Measurements from ENCODE around the gene TIMM10.
A peak's percentile ranks its signal among the peaks of the same experiment; 100 is the strongest.
"Not testable (repeated sequence)": the region's sequence is repeated elsewhere in the genome, so short reads cannot be mapped to it uniquely, and the experiment has no call there.

Gene TIMM10

DNA sequence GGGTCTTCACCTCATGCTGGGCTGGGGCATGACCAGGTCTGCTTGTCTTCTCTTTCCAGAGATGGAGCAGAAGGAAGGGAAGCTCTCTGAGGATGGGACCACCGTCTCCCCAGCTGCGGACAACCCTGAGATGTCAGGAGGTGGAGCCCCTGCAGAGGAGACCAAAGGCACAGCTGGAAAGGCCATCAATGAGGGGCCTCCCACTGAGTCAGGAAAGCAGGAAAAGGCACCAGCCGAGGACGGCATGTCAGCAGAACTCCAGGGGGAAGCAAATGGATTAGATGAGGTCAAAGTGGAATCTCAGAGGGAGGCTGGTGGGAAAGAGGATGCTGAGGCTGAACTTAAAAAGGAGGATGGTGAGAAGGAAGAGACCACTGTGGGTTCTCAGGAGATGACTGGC, 12.0 kb upstream of the TIMM10 start:
- TF ChIP-seq ZNF274 (IDR thresholded peaks at IDR 0.05; ENCODE audit: low read depth, low read length) (no peak), YY1 (IDR thresholded peaks at IDR 0.05; ENCODE audit: insufficient read depth, insufficient read length) (no peak), SUZ12 (IDR thresholded peaks at IDR 0.05; ENCODE audit: extremely low read depth, insufficient read depth, insufficient read length) (no peak)
- Histone ChIP-seq H3K4me1 (ENCODE audit: insufficient read depth, insufficient read length) (peaks cover 11% of the 10 kb centered on the region), H3K4me3 (ENCODE audit: insufficient read length, low read depth) (no peak overlapping the region), H3K27me3 (ENCODE audit: insufficient read depth, insufficient read length) (no peaks in the 10 kb centered on the region), H3K36me3 (ENCODE audit: insufficient read depth, insufficient read length, low read length) (no peaks in the 10 kb centered on the region), H3K9me3 (ENCODE audit: insufficient read depth, low read length) (no peaks in the 10 kb centered on the region), H3K9ac (ENCODE audit: insufficient read length, low read depth) (no peak overlapping the region)
- no peak for DNase-seq (ENCODE audit: low read depth, low spot score)

- H3K9me3 ChIP-seq (ENCODE audit: insufficient read depth, low read length), result no peaks in the 10 kb centered on the region
- H3K9ac ChIP-seq (ENCODE audit: insufficient read length, low read depth), result no peak overlapping the region
- DNase-seq (ENCODE audit: low read depth, low spot score), result no peak
- TF ChIP-seq SUZ12 (IDR thresholded peaks at IDR 0.05; ENCODE audit: extremely low read depth, insufficient read depth, insufficient read length), result no peak
- TF ChIP-seq YY1 (IDR thresholded peaks at IDR 0.05; ENCODE audit: insufficient read depth, insufficient read length), result no peak
- TF ChIP-seq ZNF274 (IDR thresholded peaks at IDR 0.05; ENCODE audit: low read depth, low read length), result no peak
- H3K27me3 ChIP-seq (ENCODE audit: insufficient read depth, insufficient read length), result no peaks in the 10 kb centered on the region
- no peak overlapping the region for H3K4me3 ChIP-seq (ENCODE audit: insufficient read length, low read depth)
- H3K4me1 ChIP-seq (ENCODE audit: insufficient read depth, insufficient read length), result peaks cover 10% of the 10 kb centered on the region
- no peaks in the 10 kb centered on the region for H3K36me3 ChIP-seq (ENCODE audit: insufficient read depth, insufficient read length, low read length)
These were observed 10.6 kb upstream of the TIMM10 start for GRCh38 chr11:57541169-57541568.

DNA sequence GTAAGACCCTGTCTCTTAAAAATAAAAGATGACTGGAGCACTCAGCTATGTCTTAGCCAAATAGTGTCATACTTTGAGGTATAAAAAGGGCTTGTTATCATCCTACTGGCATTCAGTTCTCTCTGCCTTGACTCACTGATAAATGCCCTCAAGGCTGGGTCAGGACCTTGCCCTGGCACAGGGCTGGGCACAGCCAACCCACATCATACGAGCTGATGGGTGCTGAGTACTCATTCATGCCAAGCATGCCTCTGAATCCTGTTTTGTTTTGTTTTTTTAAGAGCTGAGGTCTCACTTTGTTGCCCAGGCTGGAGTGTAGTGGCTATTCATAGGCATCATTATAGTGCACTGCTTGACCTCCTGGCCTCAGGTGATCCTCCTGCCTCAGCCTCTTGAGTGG, 8.8 kb upstream of the TIMM10 start:
- no peak for TF ChIP-seq ZNF274 (IDR thresholded peaks at IDR 0.05; ENCODE audit: low read depth, low read length)
- no peak for TF ChIP-seq YY1 (IDR thresholded peaks at IDR 0.05; ENCODE audit: insufficient read depth, insufficient read length)
- TF ChIP-seq SUZ12 (IDR thresholded peaks at IDR 0.05; ENCODE audit: extremely low read depth, insufficient read depth, insufficient read length), result no peak
- H3K9me3 ChIP-seq (ENCODE audit: insufficient read depth, low read length), result no peaks in the 10 kb centered on the region
- H3K9ac ChIP-seq (ENCODE audit: insufficient read length, low read depth), result no peak overlapping the region
- DNase-seq (ENCODE audit: low read depth, low spot score), result no peak
- H3K27me3 ChIP-seq (ENCODE audit: insufficient read depth, insufficient read length), result no peaks in the 10 kb centered on the region
- no peak overlapping the region for H3K4me3 ChIP-seq (ENCODE audit: insufficient read length, low read depth)
- peaks cover 10% of the 10 kb centered on the region for H3K4me1 ChIP-seq (ENCODE audit: insufficient read depth, insufficient read length)
- H3K36me3 ChIP-seq (ENCODE audit: insufficient read depth, insufficient read length, low read length), result no peaks in the 10 kb centered on the region

GRCh38 chr11:57536947-57537619, 6.5 kb upstream of the TIMM10 start, which contains the start of gene SMTNL1:
TSS of gene SMTNL1 (plus strand) at chr11:57537595. CDS start at chr11:57542643, 5,048 bp downstream.
- H3K9me3 ChIP-seq (ENCODE audit: insufficient read depth, low read length), result no peaks in the 10 kb centered on the region
- H3K27me3 ChIP-seq (ENCODE audit: insufficient read depth, insufficient read length), result peaks cover under 1% of the 10 kb centered on the region
- H3K4me3 ChIP-seq (ENCODE audit: insufficient read length, low read depth), result no peak within 1 kb of the TSS
- no peak for DNase-seq (ENCODE audit: low read depth, low spot score)
- peaks cover 3% of the 10 kb centered on the region for H3K4me1 ChIP-seq (ENCODE audit: insufficient read depth, insufficient read length)
- TF ChIP-seq ZNF274 (IDR thresholded peaks at IDR 0.05; ENCODE audit: low read depth, low read length), result no peak
- TF ChIP-seq SUZ12 (IDR thresholded peaks at IDR 0.05; ENCODE audit: extremely low read depth, insufficient read depth, insufficient read length), result no peak
- no peak for TF ChIP-seq YY1 (IDR thresholded peaks at IDR 0.05; ENCODE audit: insufficient read depth, insufficient read length)
- no peaks in the 10 kb centered on the region for H3K36me3 ChIP-seq (ENCODE audit: insufficient read depth, insufficient read length, low read length)
- peak within 1 kb of the TSS; percentile 27 for H3K9ac ChIP-seq (ENCODE audit: insufficient read length, low read depth)

DNA sequence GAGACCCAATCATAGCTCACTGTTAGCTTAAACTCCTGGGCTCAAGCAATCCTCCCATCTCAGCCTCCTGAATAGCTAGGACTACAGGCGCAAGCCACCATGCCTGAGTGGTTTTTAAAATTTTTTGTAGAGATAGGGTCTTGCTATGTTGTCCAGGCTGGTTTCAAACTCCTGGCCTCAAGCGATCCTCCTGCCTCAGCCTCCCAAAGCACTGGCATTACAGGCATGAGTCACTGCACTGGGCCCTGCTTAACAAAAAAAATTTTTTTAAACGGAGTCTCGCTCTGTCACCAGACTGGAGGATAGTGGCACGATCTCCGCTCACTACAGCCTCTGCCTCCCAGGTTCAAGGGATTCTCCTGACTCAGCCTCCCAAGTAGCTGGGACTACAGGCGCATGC, 3.9 kb upstream of the TIMM10 start:
- not testable (repeated sequence) for H3K36me3 ChIP-seq (ENCODE audit: insufficient read depth, insufficient read length, low read length); H3K9ac ChIP-seq (ENCODE audit: insufficient read length, low read depth); H3K4me3 ChIP-seq (ENCODE audit: insufficient read length, low read depth); H3K4me1 ChIP-seq (ENCODE audit: insufficient read depth, insufficient read length); DNase-seq (ENCODE audit: low read depth, low spot score); H3K27me3 ChIP-seq (ENCODE audit: insufficient read depth, insufficient read length); H3K9me3 ChIP-seq (ENCODE audit: insufficient read depth, low read length)

GRCh38 chr11:57530215-57530595, 349 bp downstream of the TIMM10 start:
- Histone ChIP-seq H3K36me3 (ENCODE audit: insufficient read depth, insufficient read length, low read length) (peaks cover 37% of the 10 kb centered on the region), H3K27me3 (ENCODE audit: insufficient read depth, insufficient read length) (peaks cover 4% of the 10 kb centered on the region), H3K9ac (ENCODE audit: insufficient read length, low read depth) (peak overlapping the region; percentile 88), H3K4me1 (ENCODE audit: insufficient read depth, insufficient read length) (peaks cover 4% of the 10 kb centered on the region), H3K4me3 (ENCODE audit: insufficient read length, low read depth) (peak overlapping the region; percentile 96), H3K9me3 (ENCODE audit: insufficient read depth, low read length) (no peaks in the 10 kb centered on the region)
- TF ChIP-seq SUZ12 (IDR thresholded peaks at IDR 0.05; ENCODE audit: extremely low read depth, insufficient read depth, insufficient read length) (no peak), ZNF274 (IDR thresholded peaks at IDR 0.05; ENCODE audit: low read depth, low read length) (no peak), YY1 (IDR thresholded peaks at IDR 0.05; ENCODE audit: insufficient read depth, insufficient read length) (no peak)
- DNase-seq (ENCODE audit: low read depth, low spot score), result no peak

DNA sequence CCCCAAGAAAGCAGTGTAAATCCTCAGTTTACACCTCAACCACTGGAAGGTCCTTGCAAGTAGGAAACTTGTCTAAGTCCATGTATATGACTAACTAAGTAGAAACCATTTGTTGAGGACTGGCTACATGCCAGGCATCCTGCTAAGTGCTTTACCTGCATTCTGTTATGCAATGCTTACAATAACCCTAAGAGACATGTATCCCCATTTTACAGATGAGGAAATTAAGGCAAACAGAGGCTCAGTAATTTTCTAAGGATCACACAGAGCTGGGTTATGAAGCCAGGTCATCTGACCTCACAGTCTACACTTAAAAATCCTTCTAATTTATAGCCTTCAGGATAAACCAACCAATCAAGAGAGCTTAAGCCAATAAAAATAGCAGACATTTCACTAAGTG, 1.5 kb downstream of the TIMM10 start:
- H3K9ac ChIP-seq (ENCODE audit: insufficient read length, low read depth), result no peak overlapping the region
- no peak for TF ChIP-seq SUZ12 (IDR thresholded peaks at IDR 0.05; ENCODE audit: extremely low read depth, insufficient read depth, insufficient read length)
- TF ChIP-seq YY1 (IDR thresholded peaks at IDR 0.05; ENCODE audit: insufficient read depth, insufficient read length), result no peak
- TF ChIP-seq ZNF274 (IDR thresholded peaks at IDR 0.05; ENCODE audit: low read depth, low read length), result no peak

More for the DNA sequence above, 1.5 kb downstream of the TIMM10 start:
- Histone ChIP-seq H3K4me1 (ENCODE audit: insufficient read depth, insufficient read length) (peaks cover 4% of the 10 kb centered on the region), H3K9me3 (ENCODE audit: insufficient read depth, low read length) (no peaks in the 10 kb centered on the region; the same call in 1 of the 2 replicates), H3K27me3 (ENCODE audit: insufficient read depth, insufficient read length) (peaks cover 4% of the 10 kb centered on the region), H3K36me3 (ENCODE audit: insufficient read depth, insufficient read length, low read length) (peaks cover 43% of the 10 kb centered on the region), H3K4me3 (ENCODE audit: insufficient read length, low read depth) (no peak overlapping the region)
- DNase-seq (ENCODE audit: low read depth, low spot score), result no peak
